ENCODE results near the gene XBP1.

Gene XBP1

GRCh38 chr22:28821452-28821851 lies 21.1 kb upstream of the XBP1 start:
- no peak overlapping the region for H3K4me3 ChIP-seq (ENCODE audit: low read depth, low read length)
- H3K36me3 ChIP-seq (replicated peaks) = no peaks in the 10 kb centered on the region
- TF ChIP-seq, protein P1, sequence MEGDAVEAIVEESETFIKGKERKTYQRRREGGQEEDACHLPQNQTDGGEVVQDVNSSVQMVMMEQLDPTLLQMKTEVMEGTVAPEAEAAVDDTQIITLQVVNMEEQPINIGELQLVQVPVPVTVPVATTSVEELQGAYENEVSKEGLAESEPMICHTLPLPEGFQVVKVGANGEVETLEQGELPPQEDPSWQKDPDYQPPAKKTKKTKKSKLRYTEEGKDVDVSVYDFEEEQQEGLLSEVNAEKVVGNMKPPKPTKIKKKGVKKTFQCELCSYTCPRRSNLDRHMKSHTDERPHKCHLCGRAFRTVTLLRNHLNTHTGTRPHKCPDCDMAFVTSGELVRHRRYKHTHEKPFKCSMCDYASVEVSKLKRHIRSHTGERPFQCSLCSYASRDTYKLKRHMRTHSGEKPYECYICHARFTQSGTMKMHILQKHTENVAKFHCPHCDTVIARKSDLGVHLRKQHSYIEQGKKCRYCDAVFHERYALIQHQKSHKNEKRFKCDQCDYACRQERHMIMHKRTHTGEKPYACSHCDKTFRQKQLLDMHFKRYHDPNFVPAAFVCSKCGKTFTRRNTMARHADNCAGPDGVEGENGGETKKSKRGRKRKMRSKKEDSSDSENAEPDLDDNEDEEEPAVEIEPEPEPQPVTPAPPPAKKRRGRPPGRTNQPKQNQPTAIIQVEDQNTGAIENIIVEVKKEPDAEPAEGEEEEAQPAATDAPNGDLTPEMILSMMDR (IDR thresholded peaks at IDR 0.05; ENCODE audit: low read depth, low read length, missing control alignments) = no peak
- no peak for DNase-seq
- no peak overlapping the region for H3K27ac ChIP-seq
- in situ Hi-C loops (cut with HindIII; ENCODE audit: low pct_ligation_motif_present, low sequenced_read_pairs) = no loop called here
- H3K27me3 ChIP-seq (replicated peaks) = no peaks in the 10 kb centered on the region

DNA sequence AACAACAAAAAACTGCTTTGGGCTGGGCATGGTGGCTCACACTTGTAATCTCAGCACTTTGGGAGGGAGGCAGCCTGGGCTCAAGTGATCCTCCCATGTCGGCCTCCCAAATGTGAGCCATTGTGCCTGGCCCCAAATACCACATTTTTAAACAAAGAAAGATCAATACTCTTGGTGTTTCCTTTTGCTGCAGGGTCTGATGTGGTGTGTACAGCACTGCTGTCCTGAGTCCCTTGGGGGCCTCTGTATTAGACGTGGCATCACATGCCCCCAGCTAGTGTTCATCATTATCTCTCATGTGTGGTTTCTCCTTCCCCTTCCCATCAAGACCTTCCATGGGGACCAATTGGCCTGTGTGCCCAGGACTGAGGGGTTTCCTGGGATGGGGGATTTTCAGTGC lies 20.5 kb upstream of the XBP1 start:
- Histone ChIP-seq H3K27ac (no peak overlapping the region), H3K27me3 (replicated peaks) (no peaks in the 10 kb centered on the region), H3K36me3 (replicated peaks) (no peaks in the 10 kb centered on the region), H3K4me3 (ENCODE audit: low read depth, low read length) (no peak overlapping the region)
- DNase-seq = no peak
- in situ Hi-C loops (cut with HindIII; ENCODE audit: low pct_ligation_motif_present, low sequenced_read_pairs) = no loop called here
- TF ChIP-seq, protein P1 (IDR thresholded peaks at IDR 0.05; ENCODE audit: low read depth, low read length, missing control alignments) = no peak

DNA sequence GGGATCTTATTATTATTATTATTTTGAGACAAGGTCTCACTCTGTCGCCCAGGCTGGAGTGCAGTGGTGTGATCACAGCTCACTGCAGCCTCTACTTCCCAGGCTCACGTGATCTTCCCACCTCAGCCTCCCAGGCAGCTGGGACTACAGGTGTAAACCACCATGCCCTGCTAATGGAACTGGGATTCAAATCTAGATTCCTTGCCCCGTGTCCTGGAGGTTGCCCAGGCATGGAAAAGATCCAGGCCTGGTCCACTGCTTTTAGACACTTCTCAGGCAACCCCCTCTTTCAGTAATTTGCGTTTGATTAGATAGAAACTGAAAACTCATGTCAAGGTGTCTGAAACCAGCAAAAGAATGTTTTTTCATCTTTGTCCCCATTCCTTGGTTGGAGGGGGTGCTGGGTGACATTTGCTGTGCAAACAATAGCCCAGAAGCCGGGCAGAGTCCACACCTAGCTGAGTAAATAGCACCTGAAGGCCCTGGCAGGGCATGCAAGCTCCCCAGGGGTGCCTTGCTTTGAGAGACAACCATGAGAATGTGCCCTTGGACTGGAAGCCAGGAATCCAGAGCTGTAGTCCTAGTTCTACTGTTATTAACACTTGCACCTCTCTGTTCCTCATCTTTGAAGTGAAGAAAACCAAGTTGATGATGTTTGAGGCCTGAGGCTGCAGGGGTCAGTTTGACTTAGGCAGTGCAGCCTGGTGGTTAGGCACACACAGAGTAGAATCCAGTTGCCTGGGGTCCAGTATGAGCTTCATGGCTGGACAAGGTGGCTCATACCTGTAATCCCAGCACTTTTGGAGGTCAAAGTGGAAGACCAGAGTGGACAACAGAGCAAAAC lies 19.1 kb upstream of the XBP1 start:
- no peaks in the 10 kb centered on the region for H3K27me3 ChIP-seq (replicated peaks)
- no peak for DNase-seq
- no peaks in the 10 kb centered on the region for H3K36me3 ChIP-seq (replicated peaks)
- no peak overlapping the region for H3K27ac ChIP-seq
- no peak overlapping the region for H3K4me3 ChIP-seq (ENCODE audit: low read depth, low read length)
- TF ChIP-seq, protein P1 (IDR thresholded peaks at IDR 0.05; ENCODE audit: low read depth, low read length, missing control alignments) = no peak
- in situ Hi-C loops (cut with HindIII; ENCODE audit: low pct_ligation_motif_present, low sequenced_read_pairs) = no loop called here

GRCh38 chr22:28817919-28818859 lies 17.8 kb upstream of the XBP1 start:
- in situ Hi-C loops (cut with HindIII; ENCODE audit: low pct_ligation_motif_present, low sequenced_read_pairs) = no loop called here
- no peaks in the 10 kb centered on the region for H3K27me3 ChIP-seq (replicated peaks)
- no peak overlapping the region for H3K4me3 ChIP-seq (ENCODE audit: low read depth, low read length)
- no peaks in the 10 kb centered on the region for H3K36me3 ChIP-seq (replicated peaks)
- TF ChIP-seq, protein P1 (IDR thresholded peaks at IDR 0.05; ENCODE audit: low read depth, low read length, missing control alignments) = no peak
- H3K27ac ChIP-seq = no peak overlapping the region
- DNase-seq = no peak

- in situ Hi-C loops (cut with HindIII; ENCODE audit: low pct_ligation_motif_present, low sequenced_read_pairs) = no loop called here
- Histone ChIP-seq H3K27ac (no peak overlapping the region), H3K27me3 (replicated peaks) (no peaks in the 10 kb centered on the region), H3K4me3 (ENCODE audit: low read depth, low read length) (no peak overlapping the region), H3K36me3 (replicated peaks) (no peaks in the 10 kb centered on the region)
- TF ChIP-seq, protein P1 (IDR thresholded peaks at IDR 0.05; ENCODE audit: low read depth, low read length, missing control alignments) = no peak
- no peak for DNase-seq
These were observed 16.7 kb upstream of the XBP1 start for GRCh38 chr22:28817064-28817463.

All from brain microvascular endothelial cell (primary cell).